HCT116 (cell line): Measurements from ENCODE around the gene CAMK2G.

Experiments
- EZH2 ChIP-seq: fragments of 200-600 bp; sonication (generic); IDR thresholded peaks from 2 replicates; pipeline ENCODE4 v1.6.1; 2017; ENCODE audit warnings: antibody characterized with exemption, mixed run types
- EZH2phosphoT487 ChIP-seq: fragments of 200-600 bp; IDR thresholded peaks from 2 replicates; pipeline ENCODE4 v1.6.1; 2018; ENCODE audit warnings: antibody characterized with exemption, borderline replicate concordance
- POLR2A ChIP-seq: IDR thresholded peaks from 2 replicates; pipeline ENCODE4 v1.7.0; 2011; ENCODE audit warnings: borderline replicate concordance; ENCODE audit not compliant: insufficient read depth, insufficient read length; ENCODE audit errors: extremely low read depth
- POLR2AphosphoS5 ChIP-seq: IDR thresholded peaks from 2 replicates; pipeline ENCODE4 v1.6.1; 2011; ENCODE audit warnings: mild to moderate bottlenecking, low read depth, low read length, moderate library complexity
- SIN3A ChIP-seq: IDR thresholded peaks from 2 replicates; pipeline ENCODE4 v1.6.1; 2012; ENCODE audit warnings: low read depth
- SRF ChIP-seq: IDR thresholded peaks from 2 replicates; pipeline ENCODE4 v1.6.1; 2012; ENCODE audit warnings: low read depth
- TCF7L2 ChIP-seq: IDR thresholded peaks from 2 replicates; pipeline ENCODE4 v1.7.0; 2011; ENCODE audit warnings: borderline replicate concordance, inconsistent platforms; ENCODE audit not compliant: insufficient read depth, insufficient read length; ENCODE audit errors: extremely low read depth
- YY1 ChIP-seq: IDR thresholded peaks from 2 replicates; pipeline ENCODE4 v1.6.1; 2011; ENCODE audit warnings: low read length, low read depth, moderate library complexity, mild to moderate bottlenecking; ENCODE audit not compliant: insufficient replicate concordance; ENCODE audit errors: extremely low read depth
- ZFX ChIP-seq: fragments of 450-650 bp; IDR thresholded peaks from 2 replicates; pipeline ENCODE4 v1.6.1; 2017
- TF ChIP-seq, protein P1 (sequence below), 3 experiments: fragments of 200-600 bp in 1 of 3; sonication (generic) in 1 of 3; IDR thresholded peaks in 2 of 3; conservative IDR thresholded peaks in 1 of 3; 2 replicates each; pipeline ENCODE4 v1.5.1; 2012 to 2017; ENCODE audit warnings: low read depth in 2 of 3, low read length in 2 of 3, antibody characterized with exemption in 1 of 3, borderline replicate concordance in 1 of 3, control low read depth in 1 of 3, mild to moderate bottlenecking in 1 of 3, mixed read lengths in 1 of 3, mixed run types in 1 of 3, moderate library complexity in 1 of 3; ENCODE audit not compliant: insufficient read depth in 1 of 3
- TF ChIP-seq, protein P2 (sequence below): IDR thresholded peaks from 2 replicates; pipeline ENCODE4 v1.6.1; 2012; ENCODE audit warnings: low read depth

DNA sequence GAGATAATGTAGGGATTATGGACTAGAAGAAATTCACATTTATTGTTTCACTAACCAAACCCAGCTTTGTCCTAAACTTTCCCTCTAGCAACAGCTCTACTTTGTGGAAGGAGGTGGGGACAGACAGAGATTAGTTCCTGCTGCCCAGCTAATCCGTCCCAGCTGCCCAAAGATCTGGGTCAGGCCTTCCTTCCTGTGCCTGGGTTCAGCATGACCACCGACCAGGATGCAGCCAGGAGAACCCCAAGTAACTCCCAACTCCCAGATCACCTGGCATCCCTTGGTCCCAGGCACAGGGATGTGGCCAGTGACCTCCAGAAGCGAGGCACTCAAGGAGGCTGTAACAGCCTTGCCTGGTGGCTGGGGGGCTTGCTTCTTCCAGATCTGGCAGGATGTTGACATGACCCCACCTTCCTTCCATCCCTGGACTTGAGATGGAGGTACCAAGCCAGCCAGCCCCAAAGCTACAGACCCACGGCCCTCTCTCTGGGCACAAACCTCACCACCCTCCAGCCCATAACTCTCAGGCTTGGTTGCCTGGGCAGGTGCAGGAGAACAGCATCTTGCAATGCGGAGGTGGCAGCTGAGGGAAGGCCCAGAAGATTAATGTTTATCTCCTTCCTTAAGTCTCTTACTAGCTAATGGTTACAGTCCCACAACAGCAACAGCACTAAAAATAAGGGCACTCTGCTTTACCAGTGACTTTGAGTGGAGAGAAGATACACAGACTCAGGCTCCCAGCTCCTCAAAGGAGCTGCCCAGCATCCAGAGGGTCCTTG lies 11.1 kb downstream of the CAMK2G start:
- TF ChIP-seq ZFX (no peak), POLR2A (no peak), SIN3A (no peak), SRF (no peak), POLR2AphosphoS5 (no peak), EZH2 (no peak), TCF7L2 (no peak), EZH2phosphoT487 (no peak), YY1 (no peak)
- TF ChIP-seq, protein P1, sequence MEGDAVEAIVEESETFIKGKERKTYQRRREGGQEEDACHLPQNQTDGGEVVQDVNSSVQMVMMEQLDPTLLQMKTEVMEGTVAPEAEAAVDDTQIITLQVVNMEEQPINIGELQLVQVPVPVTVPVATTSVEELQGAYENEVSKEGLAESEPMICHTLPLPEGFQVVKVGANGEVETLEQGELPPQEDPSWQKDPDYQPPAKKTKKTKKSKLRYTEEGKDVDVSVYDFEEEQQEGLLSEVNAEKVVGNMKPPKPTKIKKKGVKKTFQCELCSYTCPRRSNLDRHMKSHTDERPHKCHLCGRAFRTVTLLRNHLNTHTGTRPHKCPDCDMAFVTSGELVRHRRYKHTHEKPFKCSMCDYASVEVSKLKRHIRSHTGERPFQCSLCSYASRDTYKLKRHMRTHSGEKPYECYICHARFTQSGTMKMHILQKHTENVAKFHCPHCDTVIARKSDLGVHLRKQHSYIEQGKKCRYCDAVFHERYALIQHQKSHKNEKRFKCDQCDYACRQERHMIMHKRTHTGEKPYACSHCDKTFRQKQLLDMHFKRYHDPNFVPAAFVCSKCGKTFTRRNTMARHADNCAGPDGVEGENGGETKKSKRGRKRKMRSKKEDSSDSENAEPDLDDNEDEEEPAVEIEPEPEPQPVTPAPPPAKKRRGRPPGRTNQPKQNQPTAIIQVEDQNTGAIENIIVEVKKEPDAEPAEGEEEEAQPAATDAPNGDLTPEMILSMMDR (IDR thresholded peaks at IDR 0.05 in 2 of 3, conservative IDR thresholded peaks at IDR 0.05 in 1 of 3; ENCODE audit: borderline replicate concordance in 1 of 3, insufficient read depth in 1 of 3, low read depth in 2 of 3, low read length in 2 of 3), result no peak
- TF ChIP-seq, protein P2, sequence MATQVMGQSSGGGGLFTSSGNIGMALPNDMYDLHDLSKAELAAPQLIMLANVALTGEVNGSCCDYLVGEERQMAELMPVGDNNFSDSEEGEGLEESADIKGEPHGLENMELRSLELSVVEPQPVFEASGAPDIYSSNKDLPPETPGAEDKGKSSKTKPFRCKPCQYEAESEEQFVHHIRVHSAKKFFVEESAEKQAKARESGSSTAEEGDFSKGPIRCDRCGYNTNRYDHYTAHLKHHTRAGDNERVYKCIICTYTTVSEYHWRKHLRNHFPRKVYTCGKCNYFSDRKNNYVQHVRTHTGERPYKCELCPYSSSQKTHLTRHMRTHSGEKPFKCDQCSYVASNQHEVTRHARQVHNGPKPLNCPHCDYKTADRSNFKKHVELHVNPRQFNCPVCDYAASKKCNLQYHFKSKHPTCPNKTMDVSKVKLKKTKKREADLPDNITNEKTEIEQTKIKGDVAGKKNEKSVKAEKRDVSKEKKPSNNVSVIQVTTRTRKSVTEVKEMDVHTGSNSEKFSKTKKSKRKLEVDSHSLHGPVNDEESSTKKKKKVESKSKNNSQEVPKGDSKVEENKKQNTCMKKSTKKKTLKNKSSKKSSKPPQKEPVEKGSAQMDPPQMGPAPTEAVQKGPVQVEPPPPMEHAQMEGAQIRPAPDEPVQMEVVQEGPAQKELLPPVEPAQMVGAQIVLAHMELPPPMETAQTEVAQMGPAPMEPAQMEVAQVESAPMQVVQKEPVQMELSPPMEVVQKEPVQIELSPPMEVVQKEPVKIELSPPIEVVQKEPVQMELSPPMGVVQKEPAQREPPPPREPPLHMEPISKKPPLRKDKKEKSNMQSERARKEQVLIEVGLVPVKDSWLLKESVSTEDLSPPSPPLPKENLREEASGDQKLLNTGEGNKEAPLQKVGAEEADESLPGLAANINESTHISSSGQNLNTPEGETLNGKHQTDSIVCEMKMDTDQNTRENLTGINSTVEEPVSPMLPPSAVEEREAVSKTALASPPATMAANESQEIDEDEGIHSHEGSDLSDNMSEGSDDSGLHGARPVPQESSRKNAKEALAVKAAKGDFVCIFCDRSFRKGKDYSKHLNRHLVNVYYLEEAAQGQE, result no peak
